ENCODE measurements around the gene TTC39B.

GRCh38 chr9:15248081-15248480, 58.9 kb downstream of the TTC39B start:
- TF ChIP-seq CTCF (IDR thresholded peaks at IDR 0.05; ENCODE audit: low read length) = no peak
- no peak for TF ChIP-seq EZH2phosphoT487 (IDR thresholded peaks at IDR 0.05; ENCODE audit: low read length)
- no peak for TF ChIP-seq EZH2 (optimal IDR thresholded peaks at IDR 0.05; ENCODE audit: low read depth, low read length)

Measured in MM.1S (cell line).